Mammary epithelial cell (primary cell): ENCODE measurements around the gene LRRC8B.

Experiments
- CTCF ChIP-seq, 2 donors: IDR thresholded peaks in 1 of 2; conservative IDR thresholded peaks in 1 of 2; 2 replicates each; pipeline ENCODE4 v1.5.1; 2011 to 2012; ENCODE audit warnings: inconsistent platforms in 2 of 2, low read length in 2 of 2, mild to moderate bottlenecking in 2 of 2, control low read depth in 1 of 2, low read depth in 1 of 2; ENCODE audit not compliant: insufficient read depth in 1 of 2; ENCODE audit errors: extremely low read depth in 1 of 2
- EZH2 ChIP-seq: IDR thresholded peaks from 2 replicates; pipeline ENCODE4 v1.6.1; 2012; ENCODE audit warnings: low read length, inconsistent platforms, borderline replicate concordance

DNA sequence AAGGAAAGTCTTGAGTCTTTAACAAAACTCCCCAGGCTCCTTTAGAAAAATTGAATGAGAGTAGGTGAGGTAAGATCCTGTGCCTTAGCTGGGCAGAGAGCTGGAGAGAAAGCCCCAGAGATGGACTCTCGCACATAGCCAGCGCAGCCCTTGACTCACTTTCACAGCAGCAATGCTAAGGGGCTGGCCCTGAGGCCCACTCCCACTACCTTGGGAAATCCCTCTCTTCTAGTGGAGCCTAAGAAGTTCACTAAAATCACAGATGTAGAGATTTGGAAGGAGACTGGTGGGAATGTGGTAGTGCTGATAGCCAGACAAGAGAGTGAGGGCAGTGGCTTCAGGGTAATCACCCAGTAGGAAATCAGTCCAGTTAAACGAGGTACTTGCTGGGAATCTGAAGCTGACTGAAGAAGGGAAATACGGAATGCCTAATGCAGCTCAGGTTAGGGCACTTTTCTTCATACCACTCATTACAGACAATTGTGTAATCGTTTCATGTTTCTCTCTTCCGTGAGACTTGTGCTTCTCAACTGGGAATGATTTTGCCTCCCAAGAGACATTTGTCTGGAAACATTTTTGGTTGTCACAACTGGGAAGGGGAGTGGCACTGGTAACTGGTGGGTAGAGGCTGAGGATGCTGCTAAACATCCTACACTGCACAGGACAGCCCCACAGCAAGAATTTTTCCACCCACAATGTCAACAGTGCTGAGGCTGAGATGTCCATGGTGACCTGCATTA lies 65.9 kb downstream of the LRRC8B start:
- TF ChIP-seq CTCF (conservative IDR thresholded peaks at IDR 0.05 in 1 of 2, IDR thresholded peaks at IDR 0.05 in 1 of 2; ENCODE audit: extremely low read depth in 1 of 2, insufficient read depth in 1 of 2, low read depth in 1 of 2, low read length in 2 of 2) (no peak), EZH2 (no peak)
